Measurements from ENCODE around the gene WDR93. TPM values are rescaled to one million over a fixed set of nuclear protein-coding genes. Genes with fewer than 3 reads are reported as not detected.
"Not testable (repeated sequence)": the region's sequence is repeated elsewhere in the genome, so short reads cannot be mapped to it uniquely, and the experiment has no call there.

The WDR93 gene
- total RNA-seq, 2 experiments from 2014 or later: not detected

DNA sequence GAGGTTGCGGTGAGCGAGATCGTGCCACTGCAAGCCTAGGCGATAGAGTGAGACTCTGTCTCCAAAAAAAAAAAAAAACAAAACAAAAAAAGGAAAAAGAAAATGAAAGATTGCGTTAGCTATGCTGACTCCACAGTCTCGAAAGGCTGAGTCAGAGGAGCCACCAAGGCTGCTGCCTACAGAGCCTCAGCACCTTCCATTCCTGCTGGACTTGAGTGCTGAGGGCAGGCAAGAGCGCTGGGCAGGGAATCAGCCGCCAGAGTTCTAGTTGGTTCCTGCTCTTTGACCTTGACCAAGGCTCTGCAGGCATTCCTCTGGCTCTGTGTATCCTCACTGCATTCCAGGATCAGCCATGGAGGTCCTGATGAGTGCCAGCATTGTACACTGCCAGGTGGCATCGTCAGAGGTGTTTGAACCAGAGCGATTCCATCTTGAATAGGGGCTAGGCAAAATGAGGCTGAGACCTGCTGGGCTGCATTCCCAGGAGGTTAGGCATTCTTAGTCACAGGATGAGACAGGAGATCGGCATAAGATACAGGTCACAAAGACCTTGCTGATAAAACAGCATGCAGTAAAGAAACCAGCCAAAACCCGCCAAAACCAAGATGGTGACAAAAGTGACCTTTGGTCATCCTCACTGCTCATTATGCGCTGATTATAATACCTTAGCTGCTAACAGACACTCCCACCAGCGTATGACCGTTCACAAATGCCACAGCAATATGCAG lies 91.4 kb downstream of the WDR93 start:
- POLR2A ChIA-PET: interaction anchor here (0.6 kb wide), 1 partner anchor 9 kb away, joined by 3 read pairs; no protein-coding TSS in a partner anchor
- H3K4me1 Mint-ChIP-seq (ENCODE audit: low read depth): peaks cover 21% of the 10 kb centered on the region
- H3K4me3 Mint-ChIP-seq: no peak overlapping the region
- H3K9me3 Mint-ChIP-seq: no peaks in the 10 kb centered on the region
- no peaks in the 10 kb centered on the region for H3K36me3 Mint-ChIP-seq
- DNase-seq: peak; percentile 54
- no peak overlapping the region for H3K27ac Mint-ChIP-seq
- H3K27me3 Mint-ChIP-seq: peaks cover 11% of the 10 kb centered on the region
- CTCF ChIA-PET: interaction anchor here (1.7 to 2.0 kb wide), 2 partner anchors 21 to 93 kb away, joined by 9 to 12 read pairs; no protein-coding TSS in a partner anchor
- intact Hi-C loops (cut with micrococcal nuclease): no loop called here

DNA sequence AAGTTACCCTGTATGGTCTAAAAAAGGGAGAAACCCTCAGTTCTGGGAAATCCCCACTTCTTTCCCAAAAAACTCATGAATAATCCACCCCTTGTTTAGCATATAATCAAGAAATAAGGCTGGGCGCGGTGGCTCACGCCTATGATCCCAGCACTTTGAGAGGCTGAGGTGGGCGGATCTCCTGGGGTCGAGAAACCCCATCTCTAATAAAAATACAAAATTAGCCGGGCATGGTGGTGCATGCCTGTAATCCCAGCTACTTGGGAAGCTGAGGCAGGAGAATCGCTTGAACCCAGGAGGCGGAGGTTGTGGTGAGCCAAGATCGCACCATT lies 92.0 kb downstream of the WDR93 start:
- H3K36me3 Mint-ChIP-seq; intact Hi-C loops (cut with micrococcal nuclease); DNase-seq; H3K27ac Mint-ChIP-seq; H3K9me3 Mint-ChIP-seq; H3K4me3 Mint-ChIP-seq; H3K27me3 Mint-ChIP-seq: not testable (repeated sequence)
- POLR2A ChIA-PET: interaction anchor here (0.5 kb wide), 1 partner anchor 181 kb away, joined by 4 read pairs; no protein-coding TSS in a partner anchor
- CTCF ChIA-PET: interaction anchor here (1.4 kb wide), 1 partner anchor 92 kb away, joined by 4 read pairs; no protein-coding TSS in a partner anchor
- H3K4me1 Mint-ChIP-seq (ENCODE audit: low read depth): peaks cover 21% of the 10 kb centered on the region

DNA sequence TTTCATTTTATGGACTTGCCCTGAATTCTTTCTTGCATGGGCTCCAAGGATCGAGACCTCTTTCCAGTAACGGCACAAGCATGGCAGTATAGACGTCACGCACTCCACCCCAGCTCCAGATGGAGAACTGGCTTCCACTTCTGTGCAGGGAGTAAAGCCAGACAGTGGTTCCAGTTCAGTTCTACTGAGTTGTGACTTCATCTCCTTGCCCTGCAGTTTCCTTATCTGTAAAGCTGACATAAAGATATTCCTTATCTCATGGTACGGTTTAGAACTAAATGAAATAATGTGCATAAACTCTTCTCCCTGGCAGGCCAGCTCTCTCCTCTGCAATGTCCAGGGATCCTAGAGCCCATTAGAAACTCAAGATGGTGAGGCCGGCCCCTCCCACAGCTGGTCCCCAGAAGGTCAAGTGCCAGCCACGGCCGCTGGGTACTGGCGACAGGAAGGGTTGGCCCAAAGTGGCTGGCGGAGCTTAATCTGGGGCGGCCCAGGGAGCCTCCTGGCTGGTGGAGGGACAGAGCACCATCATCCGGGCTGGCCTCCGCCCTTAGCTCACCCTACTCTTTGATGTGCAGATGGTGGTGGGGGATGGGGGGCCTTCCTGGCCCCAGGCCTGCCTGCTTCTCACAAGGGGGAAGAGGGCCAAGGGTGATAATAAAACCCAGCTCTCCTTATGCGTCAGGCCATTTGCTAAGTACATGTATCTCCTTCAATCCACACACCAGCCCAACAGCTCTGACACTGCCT lies 92.7 kb downstream of the WDR93 start:
- Mint-ChIP-seq H3K4me3 (no peak overlapping the region), H3K27ac (no peak overlapping the region), H3K4me1 (ENCODE audit: low read depth) (peaks cover 21% of the 10 kb centered on the region), H3K36me3 (peaks cover 4% of the 10 kb centered on the region), H3K9me3 (peaks cover 7% of the 10 kb centered on the region), H3K27me3 (peaks cover 6% of the 10 kb centered on the region)
- intact Hi-C loops (cut with micrococcal nuclease): no loop called here
- ChIA-PET CTCF (interaction anchor here (0.9 to 1.4 kb wide), 3 partner anchors 22 to 92 kb away, joined by 3 to 4 read pairs (median 3); no protein-coding TSS in a partner anchor), POLR2A (interaction anchor here (0.5 kb wide), 1 partner anchor 182 kb away, joined by 4 read pairs; no protein-coding TSS in a partner anchor)
- DNase-seq: no peak

DNA sequence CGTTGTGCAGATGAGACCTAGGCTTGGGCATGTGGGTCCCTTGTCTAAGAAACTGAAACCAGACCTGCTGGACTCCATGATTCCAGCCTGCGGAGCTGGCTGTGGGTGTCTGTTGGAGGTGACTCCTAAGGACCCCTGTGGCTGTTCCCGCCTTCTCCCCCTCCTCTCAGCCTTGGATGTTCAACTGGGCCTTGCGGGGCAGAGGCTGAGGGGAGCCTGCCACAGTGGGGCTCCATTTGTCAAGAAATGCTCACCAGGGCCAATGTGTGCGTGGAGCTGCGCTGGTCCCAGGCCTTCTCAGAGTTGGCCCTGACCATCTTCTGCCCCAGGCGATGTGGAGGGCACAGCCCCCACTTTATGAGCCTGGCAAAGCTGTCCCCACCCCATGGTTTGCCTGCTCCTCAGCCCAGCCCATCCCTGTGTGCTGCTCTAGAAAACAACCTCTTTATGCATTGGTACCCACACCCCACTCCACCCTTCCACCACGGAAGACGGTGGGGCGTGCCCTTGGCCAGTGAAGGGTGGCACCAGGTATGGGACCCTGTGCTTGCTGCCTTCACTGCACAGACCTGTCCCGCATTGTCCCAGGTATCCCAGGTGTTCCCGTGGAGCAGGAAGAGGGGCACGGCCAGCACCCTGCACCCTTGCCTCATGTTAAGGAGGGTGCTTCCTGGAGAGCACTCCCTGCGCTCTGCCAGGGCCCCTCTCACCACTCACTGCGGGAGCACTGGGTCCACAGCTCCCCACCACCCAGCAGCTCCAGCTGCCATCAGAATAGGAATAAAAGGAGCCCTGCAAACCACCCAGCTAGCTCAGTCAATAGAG lies 93.5 kb downstream of the WDR93 start:
- Mint-ChIP-seq H3K4me3 (no peak overlapping the region), H3K4me1 (ENCODE audit: low read depth) (peaks cover 21% of the 10 kb centered on the region), H3K9me3 (peaks cover 9% of the 10 kb centered on the region), H3K27me3 (peaks cover 6% of the 10 kb centered on the region), H3K36me3 (peaks cover 4% of the 10 kb centered on the region), H3K27ac (no peak overlapping the region)
- intact Hi-C loops (cut with micrococcal nuclease): no loop called here
- DNase-seq: no peak
- CTCF ChIA-PET: interaction anchor here (0.9 to 1.4 kb wide), 3 partner anchors 23 to 91 kb away, joined by 3 to 4 read pairs (median 3); no protein-coding TSS in a partner anchor
- POLR2A ChIA-PET: no interaction called here

DNA sequence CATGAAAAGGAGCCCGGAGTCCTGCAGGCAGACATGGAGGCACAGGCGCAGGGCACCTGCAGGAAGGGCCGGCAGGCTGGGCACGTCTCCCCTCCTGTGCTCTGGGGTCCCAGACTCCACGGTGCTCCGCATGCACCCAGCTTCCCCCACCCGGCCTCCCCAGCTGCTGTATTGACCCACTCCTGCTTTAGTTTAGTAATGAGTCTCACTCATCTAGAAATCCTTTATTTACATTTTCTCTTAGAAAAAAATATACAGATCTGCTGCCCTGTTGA lies 94.0 kb downstream of the WDR93 start:
- Mint-ChIP-seq H3K9me3 (peaks cover 9% of the 10 kb centered on the region), H3K36me3 (peaks cover 4% of the 10 kb centered on the region), H3K27me3 (peaks cover 6% of the 10 kb centered on the region), H3K27ac (no peak overlapping the region), H3K4me3 (no peak overlapping the region), H3K4me1 (ENCODE audit: low read depth) (peaks cover 21% of the 10 kb centered on the region)
- ChIA-PET CTCF (interaction anchor here (1.1 kb wide), 1 partner anchor 87 kb away, joined by 3 read pairs; no protein-coding TSS in a partner anchor), POLR2A (no interaction called here)
- DNase-seq: no peak
- intact Hi-C loops (cut with micrococcal nuclease): no loop called here

DNA sequence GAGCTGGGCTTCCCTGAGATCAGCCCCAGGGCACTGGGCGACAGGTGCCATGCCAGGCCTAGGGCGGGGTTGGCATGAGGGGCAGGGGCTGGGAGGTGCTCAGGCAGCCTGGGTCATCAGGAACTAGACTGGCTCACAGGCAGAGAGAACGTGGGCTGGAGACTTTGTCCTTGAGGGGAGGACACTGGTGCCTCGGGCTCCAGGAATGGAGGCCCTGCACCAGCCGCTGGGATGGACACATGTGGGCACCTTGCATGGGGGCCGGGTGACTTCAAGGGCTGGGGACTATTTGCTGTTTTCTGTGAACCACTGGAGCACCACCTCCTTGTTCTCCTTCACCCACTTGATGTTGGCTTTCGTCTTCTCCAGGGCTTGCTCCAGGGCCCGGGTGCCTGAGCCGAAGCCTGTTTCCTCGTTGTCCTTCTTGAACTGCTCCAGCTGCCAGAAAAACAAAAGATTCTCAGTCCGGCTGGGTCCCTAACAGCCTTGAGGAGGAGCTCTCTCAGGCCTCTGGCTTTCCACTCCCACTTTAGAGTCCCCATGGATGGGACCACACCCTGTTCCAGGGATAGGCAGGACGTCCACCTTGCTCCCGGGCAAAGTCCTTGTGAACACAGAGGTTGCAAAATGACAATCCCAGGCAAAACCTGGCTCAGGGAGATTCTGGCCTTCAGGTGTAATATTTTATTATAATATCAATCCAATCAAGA lies 94.6 kb downstream of the WDR93 start:
- H3K27ac Mint-ChIP-seq: no peak overlapping the region

DNA sequence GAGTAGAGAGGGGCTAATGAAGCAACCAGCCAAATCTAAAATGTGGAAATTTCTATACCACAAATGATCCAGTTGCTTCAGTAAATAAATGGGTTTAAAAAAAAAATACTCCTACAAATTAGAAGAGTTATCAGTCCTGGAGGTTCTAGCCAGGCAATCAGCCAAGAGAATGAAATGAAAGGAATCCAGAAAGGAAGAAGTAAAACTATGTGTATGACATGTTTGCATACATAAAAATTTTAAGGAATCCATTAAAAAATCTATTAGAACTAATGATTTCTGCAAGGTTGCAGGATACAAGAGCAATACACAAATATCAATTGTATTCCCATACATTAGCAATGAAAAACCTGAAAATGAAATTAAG lies 95.1 kb downstream of the WDR93 start:
- ChIA-PET CTCF (no interaction called here), POLR2A (no interaction called here)
- Mint-ChIP-seq H3K27ac (no peak overlapping the region), H3K4me3 (no peak overlapping the region), H3K36me3 (peaks cover 4% of the 10 kb centered on the region), H3K4me1 (ENCODE audit: low read depth) (peaks cover 16% of the 10 kb centered on the region), H3K27me3 (peaks cover 10% of the 10 kb centered on the region), H3K9me3 (peaks cover 9% of the 10 kb centered on the region)
- intact Hi-C loops (cut with micrococcal nuclease): no loop called here
- DNase-seq: no peak

More for the DNA sequence above, 94.6 kb downstream of the WDR93 start:
- Mint-ChIP-seq H3K36me3 (peaks cover 4% of the 10 kb centered on the region), H3K27me3 (peaks cover 8% of the 10 kb centered on the region), H3K4me1 (ENCODE audit: low read depth) (peaks cover 21% of the 10 kb centered on the region), H3K4me3 (no peak overlapping the region), H3K9me3 (peaks cover 9% of the 10 kb centered on the region)
- intact Hi-C loops (cut with micrococcal nuclease): no loop called here
- CTCF ChIA-PET: no interaction called here
- DNase-seq: no peak
- POLR2A ChIA-PET: no interaction called here

DNA sequence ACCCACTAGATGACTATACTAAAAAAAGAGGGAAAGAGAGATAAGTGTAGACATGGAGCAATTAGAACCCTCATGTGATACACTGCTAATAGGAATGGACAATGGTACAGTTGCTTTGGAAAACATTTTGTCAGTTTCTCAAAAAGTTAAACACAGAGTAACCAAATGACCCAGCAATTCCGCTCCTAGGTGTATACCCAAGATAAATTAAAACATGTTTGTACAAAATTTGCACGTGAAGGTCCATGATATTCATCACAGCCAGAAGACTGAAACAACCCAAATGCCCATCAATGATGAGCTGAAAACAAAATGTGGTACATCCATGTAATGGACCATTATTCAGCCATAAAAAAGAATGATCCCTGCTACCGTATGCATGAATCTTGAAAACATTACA lies 97.3 kb downstream of the WDR93 start:
- H3K36me3 Mint-ChIP-seq: peaks cover 4% of the 10 kb centered on the region
- H3K4me3 Mint-ChIP-seq: no peak overlapping the region
- ChIA-PET CTCF (no interaction called here), POLR2A (no interaction called here)
- H3K4me1 Mint-ChIP-seq (ENCODE audit: low read depth): no peaks in the 10 kb centered on the region
- intact Hi-C loops (cut with micrococcal nuclease): no loop called here
- peak overlapping the region; percentile 14 for H3K27ac Mint-ChIP-seq
- peaks cover 9% of the 10 kb centered on the region for H3K27me3 Mint-ChIP-seq
- H3K9me3 Mint-ChIP-seq: peaks cover 9% of the 10 kb centered on the region
- DNase-seq: no peak

DNA sequence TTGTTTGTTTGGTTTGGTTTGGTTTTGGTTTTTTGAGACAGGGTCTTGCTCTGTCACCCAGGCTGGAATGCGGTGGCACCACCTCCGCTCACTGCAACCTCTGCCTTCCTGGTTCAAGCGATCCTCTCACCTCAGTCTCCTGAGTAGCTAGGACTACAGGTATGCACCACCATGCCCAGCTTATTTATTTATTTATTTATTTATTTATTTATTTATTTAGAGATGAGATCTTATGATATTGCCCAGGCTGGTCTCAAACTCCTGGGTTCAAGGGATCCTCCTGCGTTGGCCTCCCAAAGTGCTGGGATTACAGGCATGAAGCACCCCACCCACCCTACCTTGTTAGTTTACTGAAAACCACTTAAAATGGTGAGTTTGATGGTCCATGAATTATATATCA lies 98.0 kb downstream of the WDR93 start:
- DNase-seq; H3K27me3 Mint-ChIP-seq; H3K27ac Mint-ChIP-seq; H3K4me1 Mint-ChIP-seq (ENCODE audit: low read depth); POLR2A ChIA-PET; intact Hi-C loops (cut with micrococcal nuclease); H3K4me3 Mint-ChIP-seq; H3K36me3 Mint-ChIP-seq; H3K9me3 Mint-ChIP-seq: not testable (repeated sequence)
- CTCF ChIA-PET: interaction anchor here (0.7 to 1.1 kb wide), 2 partner anchors 27 to 147 kb away, joined by 3 read pairs; no protein-coding TSS in a partner anchor

DNA sequence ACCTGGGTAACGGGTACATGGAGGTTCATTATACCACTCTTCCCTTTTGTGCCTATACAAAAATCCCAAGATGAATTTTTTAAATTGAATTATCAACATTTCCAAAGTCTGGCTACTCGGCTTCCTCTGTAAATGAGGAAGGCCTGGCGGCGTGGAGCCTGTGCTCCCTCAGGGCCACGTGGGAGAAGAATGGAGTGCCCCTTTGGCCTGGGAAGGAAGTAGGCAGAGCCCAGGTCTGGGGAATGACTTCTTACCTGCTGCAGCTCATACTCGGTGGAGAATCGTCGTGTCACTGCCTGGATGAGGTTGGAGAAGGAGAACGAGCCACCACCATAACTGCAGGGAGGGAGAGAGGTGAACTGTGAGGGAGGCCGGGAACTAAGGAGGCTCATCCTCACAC lies 99.6 kb downstream of the WDR93 start:
- ChIA-PET POLR2A (no interaction called here), CTCF (interaction anchor here (0.9 kb wide), 1 partner anchor 50 kb away, joined by 3 read pairs; no protein-coding TSS in a partner anchor)
- peaks cover 4% of the 10 kb centered on the region for H3K36me3 Mint-ChIP-seq
- DNase-seq: no peak
- no peak overlapping the region for H3K4me3 Mint-ChIP-seq
- intact Hi-C loops (cut with micrococcal nuclease): no loop called here
- H3K27ac Mint-ChIP-seq: no peak overlapping the region
- H3K27me3 Mint-ChIP-seq: peaks cover 10% of the 10 kb centered on the region
- H3K9me3 Mint-ChIP-seq: peaks cover 9% of the 10 kb centered on the region
- no peaks in the 10 kb centered on the region for H3K4me1 Mint-ChIP-seq (ENCODE audit: low read depth)

DNA sequence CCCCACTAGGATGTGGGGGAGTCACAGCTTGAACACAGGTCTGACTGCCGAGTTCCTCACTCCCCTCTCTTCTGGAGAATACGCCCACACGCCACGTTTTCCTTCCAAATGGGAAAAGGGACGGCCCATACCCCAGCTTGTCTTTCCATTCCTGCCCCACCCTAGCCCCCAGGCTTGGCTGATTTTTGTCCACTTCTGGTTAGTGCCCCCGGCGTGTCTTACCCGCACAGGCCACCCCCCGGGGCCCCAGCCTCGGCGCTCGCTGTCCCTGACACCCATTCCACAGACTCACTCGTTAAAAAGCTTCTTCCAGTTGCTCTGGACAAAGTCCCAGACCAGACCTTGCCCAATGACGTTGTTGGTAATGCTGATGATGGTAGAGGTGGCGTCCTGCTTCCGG lies 100.0 kb downstream of the WDR93 start:
- H3K27me3 Mint-ChIP-seq: peaks cover 10% of the 10 kb centered on the region
- no peaks in the 10 kb centered on the region for H3K4me1 Mint-ChIP-seq (ENCODE audit: low read depth)
- no peak overlapping the region for H3K4me3 Mint-ChIP-seq
- ChIA-PET CTCF (interaction anchor here (0.9 kb wide), 1 partner anchor 51 kb away, joined by 3 read pairs; no protein-coding TSS in a partner anchor), POLR2A (no interaction called here)
- peaks cover 11% of the 10 kb centered on the region for H3K9me3 Mint-ChIP-seq
- no peak for DNase-seq
- H3K27ac Mint-ChIP-seq: no peak overlapping the region
- peaks cover 4% of the 10 kb centered on the region for H3K36me3 Mint-ChIP-seq
- intact Hi-C loops (cut with micrococcal nuclease): no loop called here

All from activated CD4-positive, alpha-beta memory T cell treated with anti-CD3 and anti-CD28 coated beads for 36 hours (primary cell).